ENCODE measurements around the gene CAND1.
"Not testable (repeated sequence)": the region's sequence is repeated elsewhere in the genome, so short reads cannot be mapped to it uniquely, and the experiment has no call there.

- not testable (repeated sequence) for TF ChIP-seq EZH2 (IDR thresholded peaks at IDR 0.05; ENCODE audit: insufficient read depth, poor library complexity, severe bottlenecking); EZH2phosphoT487 (IDR thresholded peaks at IDR 0.05; ENCODE audit: insufficient read depth, low read depth)
These were observed 71.9 kb downstream of the CAND1 start for GRCh38 chr12:67341086-67341485.

Data from GM23248 (cell line).